Right lobe of liver (tissue), 4 donors: ENCODE measurements around the gene ABHD5.

Experiments used
- CTCF ChIP-seq, 4 donors: fragments of 200-600 bp in 3 of 4; fragments of 450-650 bp in 1 of 4; IDR thresholded peaks; one replicate each; pipeline versions ENCODE4 v1.5.1 to v1.8.0; 2016 to 2022; ENCODE audit warnings: antibody characterized with exemption in 4 of 4, mild to moderate bottlenecking in 2 of 4
- POLR2A ChIP-seq: fragments of 450-650 bp; IDR thresholded peaks from one replicate; pipeline ENCODE4 v1.6.1; 2017; ENCODE audit warnings: antibody characterized with exemption, mild to moderate bottlenecking
- donor health status: DM: no; HTN: no; CAD: no.
- donor health status: DM: no; HTN: no; CAD: no.
- donor health status: DM: no; HTN: yes; CAD: no.

GRCh38 chr3:43752905-43753304 lies 62.2 kb downstream of the ABHD5 start:
- TF ChIP-seq CTCF (IDR thresholded peaks at IDR 0.05), result no peak
- TF ChIP-seq POLR2A, result no peak
